Adipocyte (in vitro differentiated cells): Measurements from ENCODE around the gene SKIC2.
"Not testable (repeated sequence)": the region's sequence is repeated elsewhere in the genome, so short reads cannot be mapped to it uniquely, and the experiment has no call there.

Experiments
- DNase-seq: peaks from one replicate; pipeline ENCODE4 v3.0.0-alpha.2; 2015; ENCODE audit warnings: low read depth
- H3K27me3 ChIP-seq: replicated peaks from 2 replicates; pipeline ENCODE4 v1.7.0; 2013; ENCODE audit warnings: mild to moderate bottlenecking, low read length, moderate library complexity; ENCODE audit not compliant: control insufficient read depth, insufficient read depth
- H3K36me3 ChIP-seq: 2 replicates; pipeline ENCODE4 v1.7.0; 2013; ENCODE audit warnings: low read length, mild to moderate bottlenecking, moderate library complexity; ENCODE audit not compliant: control insufficient read depth, insufficient read depth, severe bottlenecking
- H3K4me1 ChIP-seq: 2 replicates; pipeline ENCODE4 v1.7.0; 2013; ENCODE audit warnings: mild to moderate bottlenecking, low read length, moderate library complexity; ENCODE audit not compliant: control insufficient read depth, insufficient read depth
- H3K4me3 ChIP-seq: 2 replicates; pipeline ENCODE4 v1.7.0; 2013; ENCODE audit warnings: mild to moderate bottlenecking, low read length, moderate library complexity
- H3K9ac ChIP-seq: 2 replicates; pipeline ENCODE4 v1.7.0; 2013; ENCODE audit warnings: mild to moderate bottlenecking, low read length, moderate library complexity
- H3K9me3 ChIP-seq: 2 replicates; pipeline ENCODE4 v1.7.0; 2013; ENCODE audit warnings: mild to moderate bottlenecking, low read length, moderate library complexity; ENCODE audit not compliant: control insufficient read depth

The SKIC2 gene

DNA sequence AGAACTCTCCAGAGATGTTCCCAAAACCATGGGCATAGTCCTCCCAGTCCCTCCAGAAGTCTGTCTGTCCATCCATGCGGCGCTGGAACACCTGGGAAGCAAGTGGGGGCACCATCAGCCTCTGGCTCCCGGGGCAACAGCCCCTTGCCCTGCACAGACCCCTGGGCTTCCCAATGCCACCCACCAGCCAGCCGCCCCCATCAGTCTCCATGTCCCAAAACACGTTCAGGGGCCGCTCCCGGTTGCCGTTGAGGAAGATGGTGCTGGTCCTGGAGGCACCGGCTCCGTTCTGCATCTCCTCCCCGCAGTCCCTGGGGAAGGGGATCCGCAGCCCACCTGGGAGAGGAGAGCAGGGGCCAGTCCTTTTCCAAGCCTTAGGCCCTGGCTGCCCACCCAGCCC is 50.6 kb downstream of the SKIC2 start:
- DNase-seq, H3K36me3 ChIP-seq, H3K4me3 ChIP-seq, H3K27me3 ChIP-seq, H3K4me1 ChIP-seq, H3K9ac ChIP-seq, H3K9me3 ChIP-seq: not testable (repeated sequence)

DNA sequence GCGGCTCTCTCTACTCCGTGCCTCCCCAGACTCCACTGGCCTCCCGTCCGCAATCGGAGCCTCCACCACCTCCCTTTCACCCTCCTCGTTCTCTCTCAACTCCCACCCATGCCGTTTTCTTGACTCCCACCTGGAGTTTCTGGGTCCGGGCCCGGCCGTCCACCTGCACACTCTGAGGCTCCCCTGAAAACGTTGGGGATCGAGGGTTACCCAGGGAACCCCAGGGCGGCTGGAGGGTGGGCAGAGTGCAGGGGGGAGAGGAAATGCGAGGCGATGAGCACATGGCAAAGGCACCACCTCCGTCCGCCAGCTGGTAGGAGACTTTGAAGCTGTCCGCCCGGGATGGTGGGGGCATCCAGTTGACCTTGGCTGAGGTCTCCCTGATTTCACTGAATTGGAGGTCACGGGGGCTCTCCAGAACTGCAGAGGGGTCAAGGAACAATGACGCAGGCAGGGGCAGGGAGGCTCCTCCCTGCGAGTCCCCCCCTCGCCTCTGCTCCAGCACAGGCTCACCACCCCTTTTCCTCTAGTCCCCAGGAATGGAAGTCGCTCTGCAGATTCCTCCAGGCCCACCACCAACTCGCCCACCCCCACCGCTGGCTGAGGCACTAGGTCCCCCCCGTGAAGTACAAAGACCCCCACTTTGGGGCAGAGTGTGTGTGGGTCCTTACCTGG is 52.0 kb downstream of the SKIC2 start:
- not testable (repeated sequence) for H3K36me3 ChIP-seq, H3K27me3 ChIP-seq, H3K9ac ChIP-seq, H3K4me3 ChIP-seq, H3K4me1 ChIP-seq, H3K9me3 ChIP-seq, DNase-seq

DNA sequence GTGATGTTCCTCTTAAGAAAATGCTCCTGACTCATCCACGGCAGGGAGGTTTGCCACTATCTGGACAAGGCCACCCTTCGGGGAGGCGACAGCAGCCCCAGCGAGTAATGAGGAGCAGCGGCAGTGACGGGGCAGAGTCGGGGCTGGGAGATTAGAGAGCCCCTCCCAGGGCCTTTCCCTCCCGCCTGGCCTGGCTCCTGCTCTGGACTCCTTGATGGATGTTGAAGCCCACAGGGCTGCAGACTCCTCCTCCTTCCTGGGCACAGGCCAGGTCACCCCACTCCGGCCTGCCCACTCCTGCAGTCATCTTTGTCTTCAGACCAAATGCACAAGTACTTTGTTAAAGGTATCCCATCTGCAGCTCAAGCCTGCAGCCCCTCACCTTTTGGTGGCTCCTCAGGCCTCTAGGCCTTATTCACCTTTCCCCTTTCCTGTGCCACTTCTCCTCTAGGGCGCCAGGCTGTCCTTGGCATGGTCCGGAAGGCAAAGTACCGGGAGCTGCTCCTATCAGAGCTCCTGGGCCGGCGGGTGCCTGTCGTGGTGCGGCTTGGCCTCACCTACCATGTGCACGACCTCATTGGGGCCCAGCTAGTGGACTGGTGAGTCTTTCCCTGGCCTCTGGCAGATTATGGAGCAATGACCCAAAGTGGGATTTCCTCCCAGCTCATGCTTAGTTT is 54.1 kb downstream of the SKIC2 start:
- not testable (repeated sequence) for H3K27me3 ChIP-seq, H3K4me3 ChIP-seq, H3K9ac ChIP-seq, H3K36me3 ChIP-seq, DNase-seq, H3K9me3 ChIP-seq, H3K4me1 ChIP-seq

DNA sequence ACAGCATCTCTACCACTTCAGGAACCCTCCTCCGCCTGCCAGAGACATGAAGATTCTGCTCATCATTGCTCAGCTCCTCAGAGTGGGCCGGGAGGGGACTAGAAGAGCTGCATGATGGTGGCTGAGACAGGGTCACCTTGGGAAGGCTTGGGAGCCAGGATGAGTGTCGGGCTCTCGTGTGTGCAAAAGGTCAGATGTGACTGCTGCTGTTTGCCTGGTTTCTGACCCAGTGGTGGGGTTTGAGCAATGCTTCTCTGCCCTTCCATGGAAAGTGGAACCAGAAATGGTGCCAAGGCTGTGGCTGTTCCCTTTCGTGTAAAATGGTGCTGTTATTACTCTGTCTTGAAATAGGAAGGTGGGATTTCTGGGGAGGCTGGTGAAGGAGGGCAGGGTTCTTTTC is 54.8 kb downstream of the SKIC2 start:
- not testable (repeated sequence) for DNase-seq, H3K27me3 ChIP-seq, H3K9me3 ChIP-seq, H3K9ac ChIP-seq, H3K36me3 ChIP-seq, H3K4me1 ChIP-seq, H3K4me3 ChIP-seq

DNA sequence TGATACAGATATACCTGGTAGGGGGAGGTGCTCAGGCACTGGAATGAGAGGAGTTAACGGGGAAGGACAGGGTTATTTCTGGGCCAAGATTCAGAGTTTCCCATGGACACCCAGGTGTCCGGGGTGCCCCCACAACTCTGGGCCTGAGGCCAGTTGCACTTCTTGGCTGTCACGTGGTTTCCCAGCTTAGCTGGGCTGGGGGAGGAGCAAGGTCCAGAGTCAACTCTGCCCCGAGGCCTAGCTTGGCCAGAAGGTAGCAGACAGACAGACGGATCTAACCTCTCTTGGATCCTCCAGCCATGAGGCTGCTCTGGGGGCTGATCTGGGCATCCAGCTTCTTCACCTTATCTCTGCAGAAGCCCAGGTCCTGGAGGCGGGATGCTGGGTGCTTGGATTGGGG is 55.6 kb downstream of the SKIC2 start, which contains the start of gene C4B:
Gene C4B (plus strand): TSS at position 249 of the 400 bp plus-strand sequence. CDS start 51 bp downstream, at position 300.
- H3K4me3 ChIP-seq, H3K4me1 ChIP-seq, H3K27me3 ChIP-seq, H3K36me3 ChIP-seq, DNase-seq, H3K9me3 ChIP-seq, H3K9ac ChIP-seq: not testable (repeated sequence)
